ENCODE results near the gene TEX47. TPM values are rescaled to one million over a fixed set of nuclear protein-coding genes. Genes with fewer than 3 reads are reported as not detected.
A peak's percentile ranks its signal among the peaks of the same experiment; 100 is the strongest.

TEX47 gene
- total RNA-seq, 8 experiments from 2014 or later, result 0.11 to 0.29 (median 0.23) TPM; not detected in 5

DNA sequence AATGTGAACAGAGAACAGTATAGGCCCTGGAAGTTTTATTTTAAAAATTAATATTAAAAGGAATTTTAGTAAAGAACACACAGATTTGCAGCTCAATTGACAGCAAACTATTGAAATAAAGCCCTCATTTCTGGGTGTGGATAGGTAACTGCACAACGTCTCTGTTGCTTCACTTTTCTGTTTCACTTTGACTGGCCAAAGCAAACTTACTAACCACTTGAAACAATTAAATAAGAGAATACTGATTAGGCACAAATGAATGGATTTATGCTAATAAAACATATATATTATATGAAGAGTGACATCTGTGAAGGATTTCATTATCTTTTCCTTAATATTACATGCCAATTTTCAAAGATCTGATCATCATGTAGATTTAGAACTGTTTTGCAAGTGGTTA lies 24.1 kb downstream of the TEX47 start:
- in situ Hi-C loops (cut with MboI; ENCODE audit: low pct_unique_long_range_greater_than_20kb in 2 of 9, low sequenced_read_pairs in 9 of 9, unreplicated experiment in 9 of 9), result no loop called here
- Histone ChIP-seq H3K27ac (no peak overlapping the region), H3K4me1 (replicated peaks in 1 of 2) (no peaks in the 10 kb centered on the region), H3K4me3 (no peak overlapping the region)
- ATAC-seq (replicated peaks in 6 of 8), result no peak
- WGBS, 10 experiments, result 0 to 100% (median 80%) methylated on average over 1 of the region's 1 CpG; no CpG with 5 or more reads in 3 of the 10 experiments

DNA sequence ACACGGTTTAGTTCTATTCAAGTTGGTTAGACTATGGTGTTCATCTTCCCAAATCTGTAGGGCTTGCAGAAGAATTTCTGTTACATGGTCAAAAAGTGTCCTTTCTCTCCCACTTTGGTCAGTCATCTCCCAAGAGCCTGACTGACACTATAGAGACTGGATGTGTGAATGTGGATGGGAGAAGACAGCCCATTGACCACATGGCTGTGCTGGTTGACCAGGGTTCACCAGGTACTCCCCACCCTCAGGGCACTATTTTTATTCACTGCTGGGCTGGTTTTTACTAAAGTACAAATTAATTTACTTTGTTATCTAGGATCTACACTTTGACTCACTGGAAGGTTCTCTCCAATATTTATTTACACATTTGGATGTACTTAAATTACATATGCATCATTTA lies 33.8 kb downstream of the TEX47 start:
- H3K4me3 ChIP-seq, result no peak overlapping the region
- peaks cover 0 to 2% of the 10 kb centered on the region in 2 donors for H3K4me1 ChIP-seq (replicated peaks in 1 of 2)
- no peak for ATAC-seq (replicated peaks in 6 of 8)
- WGBS, 10 experiments, result 0 to 100% (median 80%) methylated on average over 1 of the region's 1 CpG; no CpG with 5 or more reads in 5 of the 10 experiments
- in situ Hi-C loops (cut with MboI; ENCODE audit: low pct_unique_long_range_greater_than_20kb in 2 of 9, low sequenced_read_pairs in 9 of 9, unreplicated experiment in 9 of 9), result no loop called here
- H3K27ac ChIP-seq, result no peak overlapping the region

DNA sequence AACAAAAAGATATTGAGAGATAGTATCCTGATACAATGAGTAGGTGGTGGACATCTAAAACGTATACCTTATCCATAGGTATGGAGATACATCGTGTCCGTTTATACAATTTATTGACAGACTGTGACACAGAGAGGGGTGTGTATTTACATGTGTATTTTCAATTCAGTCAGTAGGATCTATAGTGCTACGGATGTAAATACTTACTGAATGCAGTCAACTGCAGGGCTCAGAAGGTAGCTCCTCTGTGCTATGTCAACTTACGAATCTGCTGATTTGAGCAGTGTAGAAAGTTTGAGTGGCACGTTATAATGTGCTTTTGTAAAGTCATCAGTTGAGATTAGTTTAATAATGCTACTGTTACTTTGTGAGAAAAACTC lies 35.4 kb downstream of the TEX47 start:
- Histone ChIP-seq H3K4me1 (replicated peaks in 1 of 2) (peaks cover 0 to 2% of the 10 kb centered on the region in 2 donors), H3K4me3 (peak overlapping the region; percentile 39 to 60 (median 54)), H3K27ac (no peak overlapping the region)
- WGBS, 10 experiments, result 8 to 70% (median 42%) methylated on average over 2 to 6 of the region's 6 CpGs; no CpG with 5 or more reads in 1 of the 10 experiments
- in situ Hi-C loops (cut with MboI; ENCODE audit: low pct_unique_long_range_greater_than_20kb in 2 of 9, low sequenced_read_pairs in 9 of 9, unreplicated experiment in 9 of 9), result no loop called here
- peak in 1 of 8 experiments; percentile 9 for ATAC-seq (replicated peaks in 6 of 8)

DNA sequence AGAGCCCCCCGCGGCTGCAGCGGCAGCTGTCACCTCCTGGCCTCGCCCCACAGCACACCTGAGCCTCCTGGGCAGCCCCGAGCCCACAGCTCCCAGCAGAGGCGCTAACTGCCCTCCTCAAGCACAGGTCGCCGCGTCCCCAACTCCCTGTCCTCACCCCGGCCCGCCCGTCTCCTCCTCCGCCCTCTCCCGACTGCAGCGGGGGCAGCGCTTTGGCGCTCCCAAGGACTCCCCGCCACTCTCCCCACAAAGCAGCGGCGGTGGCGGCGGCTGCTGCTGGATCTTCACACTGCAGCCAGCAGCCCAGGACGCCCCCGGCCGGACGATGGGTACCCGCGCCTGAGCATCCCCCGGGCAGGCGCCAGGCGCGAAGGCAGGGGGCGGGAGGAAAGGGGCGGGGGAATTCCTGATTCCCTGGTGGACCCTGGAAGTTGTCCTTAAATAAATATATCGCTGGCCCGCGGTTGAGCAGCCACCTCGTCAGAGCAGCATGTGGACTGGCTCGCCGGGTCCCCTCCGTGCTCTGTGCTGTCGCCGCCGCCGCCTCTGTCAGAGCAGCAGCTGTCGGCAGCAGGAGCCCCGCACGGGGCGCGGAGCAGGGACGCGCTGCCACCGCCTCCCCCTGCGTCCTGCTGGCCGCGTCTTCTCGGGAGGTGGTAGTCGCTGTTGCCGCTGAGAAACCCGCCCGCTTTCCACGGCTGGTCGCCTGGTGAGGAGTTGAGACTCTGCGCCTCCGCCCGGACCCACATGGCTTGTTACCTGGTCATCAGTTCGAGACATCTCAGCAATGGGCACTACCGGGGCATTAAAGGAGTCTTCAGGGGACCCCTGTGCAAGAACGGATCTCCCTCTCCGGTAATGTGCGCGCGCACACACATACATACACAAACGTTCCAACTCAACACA lies 36.1 kb downstream of the TEX47 start, which contains the start of gene ZNF804B:
Gene ZNF804B (plus strand): TSS at position 471 of the 906 bp plus-strand sequence. CDS start 277 bp downstream, at position 748.
- WGBS, 10 experiments, result 10 to 58% (median 40%) methylated on average over 4 to 13 of the region's 74 CpGs; no CpG with 5 or more reads in 7 of the 10 experiments
- H3K4me3 ChIP-seq, result peak within 1 kb of the TSS; percentile 39 to 60 (median 54)
- peaks cover 0 to 2% of the 10 kb centered on the region in 2 donors for H3K4me1 ChIP-seq (replicated peaks in 1 of 2)
- H3K27ac ChIP-seq, result no peak within 1 kb of the TSS
- in situ Hi-C loops (cut with MboI; ENCODE audit: low pct_unique_long_range_greater_than_20kb in 2 of 9, low sequenced_read_pairs in 9 of 9, unreplicated experiment in 9 of 9), result no loop called here
- ATAC-seq (replicated peaks in 6 of 8), result peak in 7 of 8 experiments; percentile 75 to 91 (median 90)

DNA sequence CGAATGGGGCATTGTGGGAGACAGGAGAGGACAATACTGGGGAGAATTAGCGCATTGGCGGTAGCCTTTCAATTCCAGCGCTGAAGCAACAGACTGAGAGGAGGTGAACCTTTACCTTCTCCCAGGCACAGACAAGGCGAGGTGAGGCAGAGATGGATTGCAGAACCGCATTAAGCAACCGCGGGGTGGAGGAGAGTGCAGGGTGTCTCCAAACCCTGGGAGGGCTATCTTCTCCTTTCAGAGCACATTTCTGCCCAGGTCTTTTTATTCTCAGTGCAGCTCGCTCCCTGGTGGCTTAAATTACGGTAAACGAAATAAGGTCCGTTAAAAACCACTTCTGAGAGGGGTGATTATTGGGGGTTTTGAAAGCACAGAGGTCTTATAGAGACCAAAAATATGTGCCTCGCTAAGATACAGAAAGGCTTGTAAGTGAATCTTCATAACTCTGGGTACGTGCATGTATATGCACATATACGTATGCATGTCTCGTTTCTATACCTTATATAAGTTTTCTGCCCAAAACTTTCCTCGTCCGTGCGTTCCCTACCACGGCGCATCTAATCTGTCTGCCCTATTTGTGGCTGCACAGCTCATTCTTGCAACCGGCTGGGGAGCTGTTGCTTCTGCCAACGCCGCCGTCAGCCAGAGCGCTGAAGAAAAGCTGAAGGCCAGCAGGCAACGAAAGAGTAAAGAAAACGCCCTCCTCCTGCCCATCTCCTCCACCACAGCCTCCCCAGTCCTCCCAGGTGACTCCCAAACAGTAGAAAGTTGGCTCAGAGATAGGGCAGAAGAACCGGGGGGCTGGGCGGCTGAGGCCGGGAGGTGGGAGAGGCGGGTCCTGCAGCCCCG lies 36.9 kb downstream of the TEX47 start:
- Histone ChIP-seq H3K27ac (no peak overlapping the region), H3K4me3 (peak overlapping the region; percentile 39 to 60 (median 54)), H3K4me1 (replicated peaks in 1 of 2) (peaks cover 0 to 2% of the 10 kb centered on the region in 2 donors)
- peak in 7 of 8 experiments; percentile 52 to 70 (median 61) for ATAC-seq (replicated peaks in 6 of 8)
- in situ Hi-C loops (cut with MboI; ENCODE audit: low pct_unique_long_range_greater_than_20kb in 2 of 9, low sequenced_read_pairs in 9 of 9, unreplicated experiment in 9 of 9), result no loop called here
- 2 to 69% (median 4%) methylated on average over 2 to 27 of the region's 33 CpGs; no CpG with 5 or more reads in 1 of the 10 experiments for WGBS, 10 experiments

DNA sequence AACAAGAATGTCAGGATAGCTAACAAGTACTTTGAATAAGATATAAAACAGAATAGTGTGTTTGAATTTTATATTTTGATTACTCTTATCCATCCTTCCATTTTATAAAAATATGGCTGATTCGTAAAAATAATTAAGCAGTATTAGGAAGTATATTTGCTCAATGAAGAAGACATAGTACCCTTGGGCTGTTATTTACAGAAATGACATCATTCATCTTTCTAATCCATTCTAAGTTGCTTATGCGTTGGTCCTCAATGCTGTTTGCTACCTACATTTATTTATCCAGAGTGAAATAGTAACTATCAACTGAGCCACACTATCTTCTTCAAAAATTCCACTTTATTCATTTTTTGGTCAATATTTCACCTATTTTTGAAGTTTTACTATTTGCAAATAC lies 38.2 kb downstream of the TEX47 start:
- in situ Hi-C loops (cut with MboI; ENCODE audit: low pct_unique_long_range_greater_than_20kb in 2 of 9, low sequenced_read_pairs in 9 of 9, unreplicated experiment in 9 of 9), result no loop called here

DNA sequence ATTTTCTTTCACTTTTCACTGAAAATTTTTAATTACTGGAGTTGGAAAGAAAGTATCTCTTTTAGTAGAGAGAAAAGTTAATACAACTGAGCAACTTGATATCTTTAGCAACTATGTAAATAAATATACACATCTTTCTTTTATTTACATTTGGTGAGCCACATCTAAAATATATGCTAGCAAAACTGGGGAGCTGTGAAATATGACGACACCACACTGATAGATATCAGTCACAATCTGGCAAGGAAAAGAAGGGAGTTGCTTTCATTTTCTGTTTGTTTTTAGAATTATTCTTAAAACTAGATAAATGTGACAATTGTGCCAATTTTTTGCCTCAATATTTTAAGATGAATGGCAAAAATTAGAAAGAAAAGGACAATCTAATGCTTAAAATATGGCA lies 38.7 kb downstream of the TEX47 start:
- in situ Hi-C loops (cut with MboI; ENCODE audit: low pct_unique_long_range_greater_than_20kb in 2 of 9, low sequenced_read_pairs in 9 of 9, unreplicated experiment in 9 of 9), result no loop called here
- ATAC-seq (replicated peaks in 6 of 8), result no peak
- Histone ChIP-seq H3K4me1 (replicated peaks in 1 of 2) (peaks cover 0 to 2% of the 10 kb centered on the region in 2 donors), H3K4me3 (no peak overlapping the region), H3K27ac (no peak overlapping the region)
- 0 to 100% (median 92%) methylated on average over 1 of the region's 1 CpG; no CpG with 5 or more reads in 1 of the 10 experiments for WGBS, 10 experiments

More for the DNA sequence above, 38.2 kb downstream of the TEX47 start:
- no peak overlapping the region for H3K27ac ChIP-seq
- H3K4me3 ChIP-seq, result no peak overlapping the region
- WGBS, 10 experiments, result 0 to 92% (median 89%) methylated on average over 1 to 2 of the region's 2 CpGs; no CpG with 5 or more reads in 1 of the 10 experiments
- peaks cover 0 to 2% of the 10 kb centered on the region in 2 donors for H3K4me1 ChIP-seq (replicated peaks in 1 of 2)
- ATAC-seq (replicated peaks in 6 of 8), result no peak

DNA sequence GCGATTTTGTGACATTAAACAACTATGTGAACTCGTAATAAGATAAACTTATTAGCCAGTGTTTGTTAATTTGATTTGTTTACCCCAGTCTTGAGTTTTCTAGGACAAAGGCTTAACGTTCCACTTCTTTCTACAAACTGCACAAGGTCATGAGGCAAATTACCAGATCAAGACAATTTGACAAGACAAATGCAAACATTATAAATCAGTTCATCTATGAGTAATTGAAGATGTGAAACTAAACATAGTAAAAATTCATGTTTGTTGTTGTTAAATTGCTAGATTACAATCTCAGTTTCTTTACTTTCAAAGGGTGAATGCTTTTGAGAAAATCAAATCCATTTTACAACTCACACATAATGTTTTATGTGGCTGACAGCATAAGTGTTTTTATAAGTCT lies 49.4 kb downstream of the TEX47 start:
- H3K4me3 ChIP-seq, result no peak overlapping the region
- H3K27ac ChIP-seq, result no peak overlapping the region
- no peak for ATAC-seq (replicated peaks in 6 of 8)
- in situ Hi-C loops (cut with MboI; ENCODE audit: low pct_unique_long_range_greater_than_20kb in 2 of 9, low sequenced_read_pairs in 9 of 9, unreplicated experiment in 9 of 9), result no loop called here
- no peaks in the 10 kb centered on the region for H3K4me1 ChIP-seq (replicated peaks in 1 of 2)
- WGBS, 10 experiments, result 0 to 80% (median 55%) methylated on average over 1 to 3 of the region's 3 CpGs

Other genes starting within 250 kb of the TEX47 start
- under 1 TPM; 0.08 to 0.57 (median 0.18) TPM for gene ZNF804B, start 36.0 kb downstream of the TEX47 start, total RNA-seq

Data from motor neuron (in vitro differentiated cells).